ENCODE measurements around the gene TMEM134. TPM values are rescaled to one million over a fixed set of nuclear protein-coding genes. Genes with fewer than 3 reads are reported as not detected.

Gene TMEM134
- total RNA-seq, 1 experiment from 2014 or later = 73.5 TPM

DNA sequence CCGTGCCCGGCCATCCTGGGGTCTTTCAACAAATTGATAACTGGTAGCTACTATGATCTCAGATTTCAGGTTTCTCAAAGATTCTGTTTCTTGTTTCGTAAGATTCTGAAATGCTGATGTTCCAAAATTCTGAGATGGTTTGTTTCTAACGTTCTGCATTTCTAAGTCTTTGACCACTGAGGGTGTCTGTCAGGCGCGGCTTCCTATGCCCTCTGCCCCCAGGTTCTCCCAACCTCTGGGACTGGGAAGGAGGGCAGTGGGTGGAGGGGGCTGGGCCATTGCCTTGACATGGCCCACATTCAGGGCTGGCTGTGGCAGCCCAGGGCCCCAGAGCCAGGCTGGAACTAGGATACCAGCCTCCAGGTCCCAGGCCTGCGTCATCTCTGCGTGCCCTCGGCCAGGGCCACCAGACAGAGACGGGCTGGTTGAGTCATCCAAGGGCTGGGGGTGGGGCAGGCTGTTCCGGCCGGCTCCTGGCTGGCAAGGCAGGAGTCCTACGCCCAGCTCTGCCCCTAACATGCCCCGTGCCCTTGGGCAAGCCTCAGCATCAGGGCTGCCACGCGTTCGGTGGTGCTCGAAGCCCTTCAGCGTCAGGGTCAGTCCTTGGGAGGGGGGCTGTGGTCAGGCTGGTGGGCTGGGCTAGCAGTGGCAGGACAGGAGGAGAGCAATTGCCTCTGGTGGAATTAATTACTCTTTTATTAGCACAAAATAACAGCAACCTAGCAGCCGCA is 5.2 kb downstream of the TMEM134 start:
- peak overlapping the region; percentile 53 for H3K4me3 ChIP-seq (ENCODE audit: low read length)
- H3K4me2 ChIP-seq (ENCODE audit: low read length) = peak overlapping the region; percentile 95
- CTCF ChIA-PET = no interaction called here
- H3K9ac ChIP-seq (ENCODE audit: low read length) = peak overlapping the region; percentile 94
- H4K20me1 ChIP-seq (ENCODE audit: low read length) = no peaks in the 10 kb centered on the region
- no peaks in the 10 kb centered on the region for H3K9me2 ChIP-seq (replicated peaks; ENCODE audit: low read length)
- DNase-seq (peak; percentile 95), ATAC-seq (peak; percentile 75)
- peak overlapping the region; percentile 97 for H3K27ac ChIP-seq (ENCODE audit: low read length)
- TF ChIP-seq EZH2phosphoT487 (IDR thresholded peaks at IDR 0.05; ENCODE audit: borderline replicate concordance, low read length) (no peak), EZH2 (IDR thresholded peaks at IDR 0.05; ENCODE audit: low read length, unreplicated experiment) (no peak)
- TF ChIP-seq, protein P1, sequence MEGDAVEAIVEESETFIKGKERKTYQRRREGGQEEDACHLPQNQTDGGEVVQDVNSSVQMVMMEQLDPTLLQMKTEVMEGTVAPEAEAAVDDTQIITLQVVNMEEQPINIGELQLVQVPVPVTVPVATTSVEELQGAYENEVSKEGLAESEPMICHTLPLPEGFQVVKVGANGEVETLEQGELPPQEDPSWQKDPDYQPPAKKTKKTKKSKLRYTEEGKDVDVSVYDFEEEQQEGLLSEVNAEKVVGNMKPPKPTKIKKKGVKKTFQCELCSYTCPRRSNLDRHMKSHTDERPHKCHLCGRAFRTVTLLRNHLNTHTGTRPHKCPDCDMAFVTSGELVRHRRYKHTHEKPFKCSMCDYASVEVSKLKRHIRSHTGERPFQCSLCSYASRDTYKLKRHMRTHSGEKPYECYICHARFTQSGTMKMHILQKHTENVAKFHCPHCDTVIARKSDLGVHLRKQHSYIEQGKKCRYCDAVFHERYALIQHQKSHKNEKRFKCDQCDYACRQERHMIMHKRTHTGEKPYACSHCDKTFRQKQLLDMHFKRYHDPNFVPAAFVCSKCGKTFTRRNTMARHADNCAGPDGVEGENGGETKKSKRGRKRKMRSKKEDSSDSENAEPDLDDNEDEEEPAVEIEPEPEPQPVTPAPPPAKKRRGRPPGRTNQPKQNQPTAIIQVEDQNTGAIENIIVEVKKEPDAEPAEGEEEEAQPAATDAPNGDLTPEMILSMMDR (conservative IDR thresholded peaks at IDR 0.05; ENCODE audit: low read depth, low read length) = no peak
- intact Hi-C loops (cut with micrococcal nuclease) = loop anchor here (1.0 kb wide), 2 partner anchors 21 to 42 kb away; partner anchors contain the start of gene CORO1B
- POLR2A ChIA-PET (ENCODE audit: unreplicated experiment) = no interaction called here
- TSS peak; percentile 30 for BruUV-seq (replicated peaks)
- H3K27me3 ChIP-seq (ENCODE audit: low read length) = no peaks in the 10 kb centered on the region
- H2AFZ ChIP-seq (ENCODE audit: low read length) = peak overlapping the region; percentile 58
- H3K79me2 ChIP-seq (ENCODE audit: low read length) = peaks cover 28% of the 10 kb centered on the region
- H3K9me3 ChIP-seq (ENCODE audit: low read length) = no peaks in the 10 kb centered on the region
- H3F3A ChIP-seq (ENCODE audit: low read length, unreplicated experiment) = peaks cover 13% of the 10 kb centered on the region
- no peaks in the 10 kb centered on the region for H3K36me3 ChIP-seq (ENCODE audit: low read depth, low read length)
- peaks cover 37% of the 10 kb centered on the region for H3K4me1 ChIP-seq (ENCODE audit: insufficient read depth, low read length)

DNA sequence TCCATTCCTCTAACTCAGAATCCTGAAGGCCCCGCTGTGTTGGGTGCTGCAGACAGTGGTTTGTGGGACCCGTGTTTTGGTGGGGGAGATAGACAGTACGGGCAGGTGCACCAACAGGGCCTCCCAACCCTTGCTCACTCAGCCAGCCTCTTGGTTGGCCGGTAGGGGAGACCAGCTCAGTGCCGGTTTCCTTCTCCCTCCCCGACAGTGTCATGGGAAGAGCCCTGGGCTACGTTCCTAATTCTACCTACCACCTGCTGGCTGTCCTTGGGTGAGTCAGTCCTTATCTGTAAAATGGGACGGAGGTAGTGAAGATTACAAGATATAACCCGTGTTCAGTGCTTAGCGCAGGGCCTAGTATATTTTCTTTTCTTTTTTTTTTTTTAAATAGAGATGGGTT is 5.9 kb downstream of the TMEM134 start:
- CTCF ChIA-PET = no interaction called here
- no peak for DNase-seq
- peaks cover 21% of the 10 kb centered on the region for H3K79me2 ChIP-seq (ENCODE audit: low read length)
- H3F3A ChIP-seq (ENCODE audit: low read length, unreplicated experiment) = peaks cover 13% of the 10 kb centered on the region
- no peak for ATAC-seq
- intact Hi-C loops (cut with micrococcal nuclease) = no loop called here
- no TSS peak for BruUV-seq (replicated peaks)
- TF ChIP-seq EZH2phosphoT487 (IDR thresholded peaks at IDR 0.05; ENCODE audit: borderline replicate concordance, low read length) (no peak), EZH2 (IDR thresholded peaks at IDR 0.05; ENCODE audit: low read length, unreplicated experiment) (no peak)
- TF ChIP-seq, protein P1 (conservative IDR thresholded peaks at IDR 0.05; ENCODE audit: low read depth, low read length) = no peak
- H3K9me3 ChIP-seq (ENCODE audit: low read length) = no peaks in the 10 kb centered on the region
- no peaks in the 10 kb centered on the region for H3K27me3 ChIP-seq (ENCODE audit: low read length)
- H3K27ac ChIP-seq (ENCODE audit: low read length) = peak overlapping the region; percentile 97
- no peaks in the 10 kb centered on the region for H3K9me2 ChIP-seq (replicated peaks; ENCODE audit: low read length)
- H3K36me3 ChIP-seq (ENCODE audit: low read depth, low read length) = no peaks in the 10 kb centered on the region
- H2AFZ ChIP-seq (ENCODE audit: low read length) = no peak overlapping the region
- no peak overlapping the region for H3K4me3 ChIP-seq (ENCODE audit: low read length)
- H3K4me2 ChIP-seq (ENCODE audit: low read length) = peak overlapping the region; percentile 95; the same call in 1 of the 2 replicates
- peaks cover 34% of the 10 kb centered on the region for H3K4me1 ChIP-seq (ENCODE audit: insufficient read depth, low read length)
- H3K9ac ChIP-seq (ENCODE audit: low read length) = peak overlapping the region; percentile 94
- POLR2A ChIA-PET (ENCODE audit: unreplicated experiment) = no interaction called here
- no peaks in the 10 kb centered on the region for H4K20me1 ChIP-seq (ENCODE audit: low read length)

DNA sequence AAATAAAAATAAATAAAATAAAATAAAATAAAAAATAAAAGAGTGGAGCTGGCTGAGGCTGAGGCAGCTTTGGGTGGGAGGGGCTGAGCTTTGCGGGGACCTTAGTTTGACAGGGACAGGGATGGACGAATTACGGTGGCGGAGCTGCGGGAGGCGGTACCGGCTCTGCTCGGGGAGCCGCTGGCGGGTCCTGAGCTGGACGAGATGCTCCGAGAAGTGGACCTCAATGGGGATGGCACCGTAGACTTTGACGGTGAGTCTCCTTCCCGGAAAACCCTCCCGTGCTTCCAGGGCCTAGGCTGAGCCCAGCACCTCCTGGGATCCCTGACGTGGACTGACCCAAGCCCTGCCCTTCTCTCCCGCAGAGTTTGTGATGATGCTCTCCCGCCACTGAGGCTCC is 10.8 kb downstream of the TMEM134 start:
- no peak for DNase-seq
- ChIA-PET POLR2A (ENCODE audit: unreplicated experiment) (no interaction called here), CTCF (no interaction called here)
- H3K36me3 ChIP-seq (ENCODE audit: low read depth, low read length) = no peaks in the 10 kb centered on the region
- H3K79me2 ChIP-seq (ENCODE audit: low read length) = no peaks in the 10 kb centered on the region
- H3F3A ChIP-seq (ENCODE audit: low read length, unreplicated experiment) = peaks cover 2% of the 10 kb centered on the region
- H3K4me1 ChIP-seq (ENCODE audit: insufficient read depth, low read length) = peaks cover 1% of the 10 kb centered on the region
- BruUV-seq (replicated peaks) = no TSS peak
- H3K4me2 ChIP-seq (ENCODE audit: low read length) = no peak overlapping the region
- TF ChIP-seq, protein P1 (conservative IDR thresholded peaks at IDR 0.05; ENCODE audit: low read depth, low read length) = no peak
- TF ChIP-seq EZH2phosphoT487 (IDR thresholded peaks at IDR 0.05; ENCODE audit: borderline replicate concordance, low read length) (no peak), EZH2 (IDR thresholded peaks at IDR 0.05; ENCODE audit: low read length, unreplicated experiment) (no peak)
- H3K27me3 ChIP-seq (ENCODE audit: low read length) = no peaks in the 10 kb centered on the region
- no peak overlapping the region for H3K9ac ChIP-seq (ENCODE audit: low read length)
- H2AFZ ChIP-seq (ENCODE audit: low read length) = no peak overlapping the region
- intact Hi-C loops (cut with micrococcal nuclease) = no loop called here
- no peak for ATAC-seq
- no peaks in the 10 kb centered on the region for H3K9me3 ChIP-seq (ENCODE audit: low read length)
- H3K27ac ChIP-seq (ENCODE audit: low read length) = no peak overlapping the region
- H3K4me3 ChIP-seq (ENCODE audit: low read length) = no peak overlapping the region
- no peaks in the 10 kb centered on the region for H4K20me1 ChIP-seq (ENCODE audit: low read length)
- no peaks in the 10 kb centered on the region for H3K9me2 ChIP-seq (replicated peaks; ENCODE audit: low read length)
